HepG2 (cell line): ENCODE data around the gene SIX5. TPM values are rescaled to one million over a fixed set of nuclear protein-coding genes. Genes with fewer than 3 reads are reported as not detected.

Experiments used
- CAMTA2 ChIP-seq: sonication (generic); formaldehyde crosslinking; IDR thresholded peaks from 2 replicates; pipeline ENCODE4 v1.4.0; 2020; ENCODE audit warnings: mild to moderate bottlenecking, missing genetic modification reagents, borderline replicate concordance
- EZH2 ChIP-seq: conservative IDR thresholded peaks from 2 replicates; pipeline ENCODE4 v1.6.1; 2012; ENCODE audit warnings: mild to moderate bottlenecking, low read depth, low read length, moderate library complexity
- GABPB1 ChIP-seq: IDR thresholded peaks from 2 replicates; pipeline ENCODE4 v1.6.1; 2016; ENCODE audit warnings: mild to moderate bottlenecking, missing genetic modification reagents, moderate library complexity, missing compliant biosample characterization
- GATAD1 ChIP-seq: IDR thresholded peaks from 2 replicates; pipeline ENCODE4 v1.6.1; 2016; ENCODE audit warnings: missing genetic modification reagents, missing compliant biosample characterization
- RARA ChIP-seq: IDR thresholded peaks from 2 replicates; pipeline ENCODE4 v1.6.1; 2016; ENCODE audit warnings: missing genetic modification reagents, missing compliant biosample characterization
- RFXANK ChIP-seq: IDR thresholded peaks from 2 replicates; pipeline ENCODE4 v1.6.1; 2016
- RFXAP ChIP-seq: sonication (generic); formaldehyde crosslinking; IDR thresholded peaks from 2 replicates; pipeline ENCODE4 v1.4.0; 2020; ENCODE audit warnings: missing genetic modification reagents, borderline replicate concordance
- SRSF1 ChIP-seq: fragments of 200-400 bp; formaldehyde crosslinking; optimal IDR thresholded peaks from 2 replicates; pipeline ENCODE3; 2017; ENCODE audit warnings: mild to moderate bottlenecking, low read depth, low read length, moderate library complexity
- ZFY ChIP-seq: sonication (generic); formaldehyde crosslinking; IDR thresholded peaks from 2 replicates; pipeline ENCODE4 v1.4.0; 2020; ENCODE audit warnings: missing genetic modification reagents
- ZNF143 ChIP-seq: sonication (generic); formaldehyde crosslinking; IDR thresholded peaks from 2 replicates; pipeline ENCODE4 v1.4.0; 2020; ENCODE audit warnings: missing genetic modification reagents
- ZNF263 ChIP-seq: sonication (generic); formaldehyde crosslinking; IDR thresholded peaks from 2 replicates; pipeline ENCODE4 v1.4.0; 2020; ENCODE audit warnings: missing genetic modification reagents
- ZNF598 ChIP-seq: sonication (generic); formaldehyde crosslinking; IDR thresholded peaks from 2 replicates; pipeline ENCODE4 v1.5.1; 2020; ENCODE audit warnings: mild to moderate bottlenecking, missing genetic modification reagents, borderline replicate concordance
- ZNF775 ChIP-seq: sonication (generic); formaldehyde crosslinking; IDR thresholded peaks from 2 replicates; pipeline ENCODE4 v1.4.0; 2020; ENCODE audit warnings: missing genetic modification reagents, mild to moderate bottlenecking, moderate library complexity, borderline replicate concordance
- polyA plus RNA-seq, 8 experiments: library from polyadenylated mRNA; depleted of rRNA in 3 of 8; stranded (reverse) in 7 of 8; unstranded in 1 of 8; fragments of >200 nt; fragmentation: Illumina TruSeq in 4 of 8; extraction: Trizol in 4 of 8; gene quantifications; 2 replicates each; pipeline versions ENCODE4 v1.2.1 to v1.2.3, GENCODE V29; 2011 to 2016; ENCODE audit warnings: low read depth in 4 of 8, missing spikeins in 1 of 8, mixed read lengths in 1 of 8; ENCODE audit not compliant: insufficient read depth in 1 of 8
- total RNA-seq, 5 experiments: library from RNA; depleted of rRNA; stranded (reverse); fragments of >200 nt; fragmentation: Illumina TruSeq; extraction: Trizol; gene quantifications; 2 replicates each; pipeline ENCODE4 v1.2.3, GENCODE V29; 2016; ENCODE audit warnings: low read depth in 1 of 5
- TF ChIP-seq, protein P1 (sequence below): sonication (generic); formaldehyde crosslinking; IDR thresholded peaks from 2 replicates; pipeline ENCODE4 v1.8.0; 2022; ENCODE audit warnings: missing genetic modification reagents, low read depth, mild to moderate bottlenecking, borderline replicate concordance
- TF ChIP-seq, protein P2 (sequence below): sonication (generic); formaldehyde crosslinking; IDR thresholded peaks from 2 replicates; pipeline ENCODE4 v1.4.0; 2020; ENCODE audit warnings: missing genetic modification reagents
- TF ChIP-seq, protein P3 (sequence below): IDR thresholded peaks from 2 replicates; pipeline ENCODE4 v1.6.1; 2012; ENCODE audit warnings: inconsistent platforms
- TF ChIP-seq, protein P4 (sequence below), 2 experiments: IDR thresholded peaks; 2 replicates each; pipeline ENCODE4 v1.6.1; 2011 to 2012; ENCODE audit warnings: low read length in 2 of 2, borderline replicate concordance in 1 of 2, low read depth in 1 of 2, mild to moderate bottlenecking in 1 of 2, moderate library complexity in 1 of 2
- TF ChIP-seq, protein P5 (sequence below): IDR thresholded peaks from 2 replicates; pipeline ENCODE4 v1.6.1; 2012; ENCODE audit warnings: low read depth, low read length, improper control_type of control experiment
- TF ChIP-seq, protein P6 (sequence below): fragments of 450-650 bp; IDR thresholded peaks from 2 replicates; pipeline ENCODE4 v1.6.1; 2017

Gene SIX5
- total and polyA plus RNA-seq, 2 of the 13 experiments (the other 11 are each of a cell fraction or from before 2014, with no cell fraction given) = 7.7 to 10.5 TPM

DNA sequence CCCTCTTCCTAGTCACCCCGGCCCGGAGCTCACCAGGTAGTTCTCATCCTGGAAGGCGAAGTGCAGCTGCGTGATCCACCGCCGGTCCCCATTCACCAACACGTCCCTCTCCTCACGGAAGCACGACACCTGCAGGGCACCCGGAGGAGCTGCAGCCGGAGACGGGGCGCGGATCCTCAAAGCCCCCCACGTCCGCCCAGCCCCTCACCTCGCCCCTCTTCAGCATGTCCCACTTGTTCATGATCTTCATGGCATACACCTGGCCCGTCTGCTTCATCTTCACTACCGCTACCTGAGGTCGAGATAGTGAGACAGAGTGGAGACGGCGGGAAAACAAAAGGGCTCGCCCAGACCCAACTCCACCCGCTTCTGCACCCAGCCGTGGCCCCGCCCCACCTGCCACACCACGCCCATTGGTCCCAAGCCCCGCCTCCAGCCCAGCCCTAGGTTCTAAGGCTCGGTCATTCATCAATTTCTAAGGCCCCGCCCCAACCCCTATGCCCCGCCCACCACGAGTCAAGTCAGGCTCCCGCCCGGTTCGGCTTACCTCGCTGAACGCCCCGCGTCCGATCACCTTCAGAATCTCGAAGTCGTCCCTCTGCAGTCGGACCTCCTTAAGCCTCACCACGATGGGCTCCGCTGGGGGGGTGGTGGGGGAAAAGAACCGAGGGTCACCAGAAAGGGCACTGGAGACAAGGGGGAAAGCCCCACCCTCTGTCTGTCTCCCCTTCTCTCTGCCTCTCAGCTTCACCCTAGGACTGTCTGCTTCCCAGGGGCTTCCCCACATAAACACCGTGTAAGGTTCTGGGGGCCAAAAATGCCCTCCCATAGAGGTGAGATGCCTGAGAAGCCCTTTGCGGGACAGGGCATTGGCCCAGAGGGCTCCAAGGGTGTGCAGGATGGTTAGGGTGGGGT, 10.4 kb upstream of the SIX5 start (continued):
- TF ChIP-seq, protein P1, sequence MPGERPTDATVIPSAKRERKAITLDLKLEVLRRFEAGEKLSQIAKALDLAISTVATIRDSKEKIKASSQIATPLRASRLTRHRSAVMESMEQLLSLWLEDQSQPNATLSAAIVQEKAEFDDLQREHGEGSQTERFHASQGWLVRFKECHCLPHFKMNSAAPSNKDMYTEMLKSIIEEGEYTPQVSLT = no peak
- TF ChIP-seq, protein P2, sequence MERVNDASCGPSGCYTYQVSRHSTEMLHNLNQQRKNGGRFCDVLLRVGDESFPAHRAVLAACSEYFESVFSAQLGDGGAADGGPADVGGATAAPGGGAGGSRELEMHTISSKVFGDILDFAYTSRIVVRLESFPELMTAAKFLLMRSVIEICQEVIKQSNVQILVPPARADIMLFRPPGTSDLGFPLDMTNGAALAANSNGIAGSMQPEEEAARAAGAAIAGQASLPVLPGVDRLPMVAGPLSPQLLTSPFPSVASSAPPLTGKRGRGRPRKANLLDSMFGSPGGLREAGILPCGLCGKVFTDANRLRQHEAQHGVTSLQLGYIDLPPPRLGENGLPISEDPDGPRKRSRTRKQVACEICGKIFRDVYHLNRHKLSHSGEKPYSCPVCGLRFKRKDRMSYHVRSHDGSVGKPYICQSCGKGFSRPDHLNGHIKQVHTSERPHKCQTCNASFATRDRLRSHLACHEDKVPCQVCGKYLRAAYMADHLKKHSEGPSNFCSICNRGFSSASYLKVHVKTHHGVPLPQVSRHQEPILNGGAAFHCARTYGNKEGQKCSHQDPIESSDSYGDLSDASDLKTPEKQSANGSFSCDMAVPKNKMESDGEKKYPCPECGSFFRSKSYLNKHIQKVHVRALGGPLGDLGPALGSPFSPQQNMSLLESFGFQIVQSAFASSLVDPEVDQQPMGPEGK (CRISPR knock-in tag) = peak; percentile 43
- TF ChIP-seq SRSF1 (no peak), GABPB1 (CRISPR knock-in tag) (peak; percentile 33; the same call in 1 of the 2 replicates), ZFY (no peak), GATAD1 (CRISPR knock-in tag) (no peak), RARA (CRISPR knock-in tag) (no peak), ZNF143 (CRISPR knock-in tag) (no peak), ZNF598 (CRISPR knock-in tag) (no peak), RFXANK (no peak), ZNF775 (CRISPR knock-in tag) (no peak), RFXAP (no peak), CAMTA2 (CRISPR knock-in tag) (no peak), EZH2 (no peak), ZNF263 (CRISPR knock-in tag) (no peak)
- TF ChIP-seq, protein P3, sequence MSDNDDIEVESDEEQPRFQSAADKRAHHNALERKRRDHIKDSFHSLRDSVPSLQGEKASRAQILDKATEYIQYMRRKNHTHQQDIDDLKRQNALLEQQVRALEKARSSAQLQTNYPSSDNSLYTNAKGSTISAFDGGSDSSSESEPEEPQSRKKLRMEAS = 0 out of 2 replicates have a peak, but pooled peaks have one; percentile 4
- TF ChIP-seq, protein P4, sequence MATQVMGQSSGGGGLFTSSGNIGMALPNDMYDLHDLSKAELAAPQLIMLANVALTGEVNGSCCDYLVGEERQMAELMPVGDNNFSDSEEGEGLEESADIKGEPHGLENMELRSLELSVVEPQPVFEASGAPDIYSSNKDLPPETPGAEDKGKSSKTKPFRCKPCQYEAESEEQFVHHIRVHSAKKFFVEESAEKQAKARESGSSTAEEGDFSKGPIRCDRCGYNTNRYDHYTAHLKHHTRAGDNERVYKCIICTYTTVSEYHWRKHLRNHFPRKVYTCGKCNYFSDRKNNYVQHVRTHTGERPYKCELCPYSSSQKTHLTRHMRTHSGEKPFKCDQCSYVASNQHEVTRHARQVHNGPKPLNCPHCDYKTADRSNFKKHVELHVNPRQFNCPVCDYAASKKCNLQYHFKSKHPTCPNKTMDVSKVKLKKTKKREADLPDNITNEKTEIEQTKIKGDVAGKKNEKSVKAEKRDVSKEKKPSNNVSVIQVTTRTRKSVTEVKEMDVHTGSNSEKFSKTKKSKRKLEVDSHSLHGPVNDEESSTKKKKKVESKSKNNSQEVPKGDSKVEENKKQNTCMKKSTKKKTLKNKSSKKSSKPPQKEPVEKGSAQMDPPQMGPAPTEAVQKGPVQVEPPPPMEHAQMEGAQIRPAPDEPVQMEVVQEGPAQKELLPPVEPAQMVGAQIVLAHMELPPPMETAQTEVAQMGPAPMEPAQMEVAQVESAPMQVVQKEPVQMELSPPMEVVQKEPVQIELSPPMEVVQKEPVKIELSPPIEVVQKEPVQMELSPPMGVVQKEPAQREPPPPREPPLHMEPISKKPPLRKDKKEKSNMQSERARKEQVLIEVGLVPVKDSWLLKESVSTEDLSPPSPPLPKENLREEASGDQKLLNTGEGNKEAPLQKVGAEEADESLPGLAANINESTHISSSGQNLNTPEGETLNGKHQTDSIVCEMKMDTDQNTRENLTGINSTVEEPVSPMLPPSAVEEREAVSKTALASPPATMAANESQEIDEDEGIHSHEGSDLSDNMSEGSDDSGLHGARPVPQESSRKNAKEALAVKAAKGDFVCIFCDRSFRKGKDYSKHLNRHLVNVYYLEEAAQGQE (IDR thresholded peaks at IDR 0.05; ENCODE audit: borderline replicate concordance in 1 of 2, low read depth in 1 of 2, low read length in 2 of 2) = no peak
- TF ChIP-seq, protein P5, sequence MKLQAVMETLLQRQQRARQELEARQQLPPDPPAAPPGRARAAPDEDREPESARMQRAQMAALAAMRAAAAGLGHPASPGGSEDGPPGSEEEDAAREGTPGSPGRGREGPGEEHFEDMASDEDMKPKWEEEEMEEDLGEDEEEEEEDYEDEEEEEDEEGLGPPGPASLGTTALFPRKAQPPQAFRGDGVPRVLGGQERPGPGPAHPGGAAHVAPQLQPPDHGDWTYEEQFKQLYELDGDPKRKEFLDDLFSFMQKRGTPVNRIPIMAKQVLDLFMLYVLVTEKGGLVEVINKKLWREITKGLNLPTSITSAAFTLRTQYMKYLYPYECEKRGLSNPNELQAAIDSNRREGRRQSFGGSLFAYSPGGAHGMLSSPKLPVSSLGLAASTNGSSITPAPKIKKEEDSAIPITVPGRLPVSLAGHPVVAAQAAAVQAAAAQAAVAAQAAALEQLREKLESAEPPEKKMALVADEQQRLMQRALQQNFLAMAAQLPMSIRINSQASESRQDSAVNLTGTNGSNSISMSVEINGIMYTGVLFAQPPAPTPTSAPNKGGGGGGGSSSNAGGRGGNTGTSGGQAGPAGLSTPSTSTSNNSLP = no peak
- TF ChIP-seq, protein P6, sequence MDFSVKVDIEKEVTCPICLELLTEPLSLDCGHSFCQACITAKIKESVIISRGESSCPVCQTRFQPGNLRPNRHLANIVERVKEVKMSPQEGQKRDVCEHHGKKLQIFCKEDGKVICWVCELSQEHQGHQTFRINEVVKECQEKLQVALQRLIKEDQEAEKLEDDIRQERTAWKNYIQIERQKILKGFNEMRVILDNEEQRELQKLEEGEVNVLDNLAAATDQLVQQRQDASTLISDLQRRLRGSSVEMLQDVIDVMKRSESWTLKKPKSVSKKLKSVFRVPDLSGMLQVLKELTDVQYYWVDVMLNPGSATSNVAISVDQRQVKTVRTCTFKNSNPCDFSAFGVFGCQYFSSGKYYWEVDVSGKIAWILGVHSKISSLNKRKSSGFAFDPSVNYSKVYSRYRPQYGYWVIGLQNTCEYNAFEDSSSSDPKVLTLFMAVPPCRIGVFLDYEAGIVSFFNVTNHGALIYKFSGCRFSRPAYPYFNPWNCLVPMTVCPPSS = no peak
